Measurements from ENCODE around the gene PEX10. TPM values are rescaled to one million over a fixed set of nuclear protein-coding genes. Genes with fewer than 3 reads are reported as not detected.

Gene PEX10
- total and polyA plus RNA-seq, 2 of the 8 experiments (the other 6 are each of a cell fraction or from before 2014, with no cell fraction given) = 24.3 to 26.9 TPM

DNA sequence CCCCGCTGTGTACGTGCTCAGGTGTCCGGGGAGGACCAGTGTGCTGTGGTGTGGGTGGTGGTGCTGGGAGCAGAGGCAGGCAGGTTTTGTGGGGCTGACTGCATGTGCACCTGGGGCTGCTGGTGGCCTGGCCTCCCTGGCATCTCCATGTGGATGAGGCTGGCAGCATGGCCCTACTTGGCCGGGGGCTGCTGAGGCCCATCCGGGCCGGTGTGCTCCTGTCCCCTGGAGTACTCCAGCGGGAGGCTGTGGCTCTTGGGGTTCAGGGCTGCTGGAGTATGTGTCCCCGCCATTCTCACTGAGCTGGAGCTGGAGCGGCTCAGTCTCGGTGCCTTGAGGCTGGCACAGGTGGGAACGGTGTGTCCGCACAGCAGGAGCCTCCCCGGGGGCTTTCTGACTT, 20.8 kb upstream of the PEX10 start:
- WGBS, 2 experiments (ENCODE audit: extremely low coverage in 1 of 2, insufficient coverage in 1 of 2, insufficient read length in 1 of 2, insufficient replicate concordance in 2 of 2, low coverage in 1 of 2, low lambda C conversion rate in 2 of 2, missing lambda C conversion rate in 1 of 2) = 83% methylated on average over 13 of the region's 13 CpGs; no CpG with 5 or more reads in 1 of the 2 experiments
- H3K79me2 ChIP-seq (ENCODE audit: control insufficient read depth in 1 of 2, insufficient read depth in 2 of 2, low read length in 2 of 2) = no peaks in the 10 kb centered on the region
- H3K14ac ChIP-seq (ENCODE audit: insufficient read length) = no peak overlapping the region
- no peak for DNase-seq (ENCODE audit: low read depth in 1 of 2, low spot score in 2 of 2)
- ChIA-PET CTCF (ENCODE audit: partially characterized antibody) (interaction anchor here (1.2 to 4.2 kb wide), 5 partner anchors 9 to 90 kb away, joined by 3 to 48 read pairs (median 4); no protein-coding TSS in a partner anchor), POLR2A (ENCODE audit: partially characterized antibody) (no interaction called here)
- H3K23ac ChIP-seq (ENCODE audit: insufficient read length) = no peak overlapping the region
- H3K4me3 ChIP-seq (ENCODE audit: extremely low read depth in 1 of 4, insufficient read depth in 2 of 4, low read depth in 3 of 4, low read length in 4 of 4) = no peak overlapping the region
- no peak overlapping the region for H3K4me2 ChIP-seq (ENCODE audit: insufficient read depth in 1 of 2, low read depth in 2 of 2, low read length in 2 of 2)
- H2BK120ac ChIP-seq (replicated peaks; ENCODE audit: low read depth, low read length) = no peak overlapping the region
- H3K9me3 ChIP-seq (ENCODE audit: insufficient read depth in 2 of 2, low read depth in 1 of 2, low read length in 1 of 2) = peaks cover 11 to 23% of the 10 kb centered on the region in 2 experiments; a peak in 3 of 4 replicates
- H2AFZ ChIP-seq (ENCODE audit: low read length) = no peak overlapping the region
- H3K27ac ChIP-seq (ENCODE audit: low read depth, low read length) = no peak overlapping the region
- no peaks in the 10 kb centered on the region for H3K4me1 ChIP-seq (replicated peaks in 1 of 4; ENCODE audit: control insufficient read depth in 3 of 4, insufficient read depth in 4 of 4, low read length in 3 of 4)
- H2BK5ac ChIP-seq (ENCODE audit: low read depth, low read length) = no peak overlapping the region
- H4K20me1 ChIP-seq (replicated peaks in 1 of 2; ENCODE audit: control insufficient read depth in 1 of 2, insufficient read depth in 2 of 2, low read length in 2 of 2) = peaks cover 0 to 1% of the 10 kb centered on the region in 2 experiments
- H3K18ac ChIP-seq (ENCODE audit: extremely low read depth, low read length) = no peak overlapping the region
- H4K91ac ChIP-seq (replicated peaks; ENCODE audit: insufficient read length, low read length) = no peak overlapping the region
- H2BK15ac ChIP-seq (ENCODE audit: low read length) = no peak overlapping the region
- no peak overlapping the region for H4K5ac ChIP-seq (ENCODE audit: insufficient read length, low read depth, low read length)
- H3K23me2 ChIP-seq (ENCODE audit: low read depth, low read length) = no peaks in the 10 kb centered on the region
- H2BK20ac ChIP-seq (ENCODE audit: low read length) = no peak overlapping the region
- H2BK12ac ChIP-seq (ENCODE audit: low read depth, low read length) = no peak overlapping the region
- H3K4ac ChIP-seq (replicated peaks; ENCODE audit: insufficient read length, low read depth, low read length) = no peak overlapping the region
- no peak overlapping the region for H3K56ac ChIP-seq (replicated peaks; ENCODE audit: insufficient read length, low read depth, low read length)
- no peak for FAIRE-seq
- H3K27me3 ChIP-seq (replicated peaks in 1 of 4; ENCODE audit: control insufficient read depth in 3 of 4, extremely low read depth in 1 of 4, insufficient read depth in 3 of 4, low read length in 3 of 4) = no peaks in the 10 kb centered on the region; a peak in 2 of 7 replicates
- peak overlapping the region; percentile 78; the same call in 1 of the 2 replicates for H4K8ac ChIP-seq (ENCODE audit: extremely low read depth, insufficient read depth, low read length)
- no peak overlapping the region for H2AK5ac ChIP-seq (ENCODE audit: low read depth, low read length)
- H3K79me1 ChIP-seq (ENCODE audit: low read depth, low read length) = no peaks in the 10 kb centered on the region
- H3K9ac ChIP-seq (replicated peaks in 1 of 4; ENCODE audit: extremely low read depth in 1 of 4, low read depth in 3 of 4, low read length in 3 of 4) = no peak overlapping the region
- no peaks in the 10 kb centered on the region for H3K36me3 ChIP-seq (ENCODE audit: control insufficient read depth in 2 of 4, insufficient read depth in 4 of 4, low read length in 3 of 4)
- TF ChIP-seq RBBP5 (IDR thresholded peaks at IDR 0.05; ENCODE audit: borderline replicate concordance, low read depth, low read length) (no peak), BCL11A (IDR thresholded peaks at IDR 0.05; ENCODE audit: low read depth in 2 of 2, low read length in 2 of 2) (no peak), SP4 (IDR thresholded peaks at IDR 0.05; ENCODE audit: low read length) (no peak), FOSL1 (IDR thresholded peaks at IDR 0.05; ENCODE audit: insufficient read depth, low read depth, low read length) (no peak), KDM4A (IDR thresholded peaks at IDR 0.05; ENCODE audit: low read depth, low read length, severe bottlenecking) (no peak), TCF12 (IDR thresholded peaks at IDR 0.05; ENCODE audit: low read depth, low read length) (no peak), SAP30 (IDR thresholded peaks at IDR 0.05; ENCODE audit: insufficient read depth, insufficient replicate concordance, low read length) (no peak), SIN3A (conservative IDR thresholded peaks at IDR 0.05 in 1 of 2, IDR thresholded peaks at IDR 0.05 in 1 of 2; ENCODE audit: low read depth in 1 of 2, low read length in 2 of 2) (no peak), TEAD4 (IDR thresholded peaks at IDR 0.05; ENCODE audit: low read depth, low read length) (no peak), CTBP2 (IDR thresholded peaks at IDR 0.05; ENCODE audit: borderline replicate concordance, insufficient read depth, insufficient read length, low read length) (no peak), JUN (IDR thresholded peaks at IDR 0.05; ENCODE audit: low read depth, low read length) (no peak), GTF2F1 (IDR thresholded peaks at IDR 0.05; ENCODE audit: borderline replicate concordance, low read depth, low read length) (no peak)
- TF ChIP-seq, protein P1, sequence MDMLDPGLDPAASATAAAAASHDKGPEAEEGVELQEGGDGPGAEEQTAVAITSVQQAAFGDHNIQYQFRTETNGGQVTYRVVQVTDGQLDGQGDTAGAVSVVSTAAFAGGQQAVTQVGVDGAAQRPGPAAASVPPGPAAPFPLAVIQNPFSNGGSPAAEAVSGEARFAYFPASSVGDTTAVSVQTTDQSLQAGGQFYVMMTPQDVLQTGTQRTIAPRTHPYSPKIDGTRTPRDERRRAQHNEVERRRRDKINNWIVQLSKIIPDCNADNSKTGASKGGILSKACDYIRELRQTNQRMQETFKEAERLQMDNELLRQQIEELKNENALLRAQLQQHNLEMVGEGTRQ (IDR thresholded peaks at IDR 0.05; ENCODE audit: low read length) = no peak

All from H1 (cell line).